HepG2 (cell line): ENCODE results near the gene MICAL3. TPM values are rescaled to one million over a fixed set of nuclear protein-coding genes. Genes with fewer than 3 reads are reported as not detected.

Experiments
- ATF1 ChIP-seq: IDR thresholded peaks from 2 replicates; pipeline ENCODE4 v1.6.1; 2016; ENCODE audit warnings: mild to moderate bottlenecking, control low read depth
- CBX5 ChIP-seq: sonication (generic); formaldehyde crosslinking; IDR thresholded peaks from 2 replicates; pipeline ENCODE4 v1.4.0; 2020; ENCODE audit warnings: missing genetic modification reagents, borderline replicate concordance
- EED ChIP-seq: sonication (generic); formaldehyde crosslinking; IDR thresholded peaks from 2 replicates; pipeline ENCODE4 v1.5.0; 2020; ENCODE audit warnings: mild to moderate bottlenecking, missing genetic modification reagents
- KDM3A ChIP-seq: IDR thresholded peaks from 2 replicates; pipeline ENCODE4 v1.6.1; 2018; ENCODE audit warnings: low read depth, missing compliant biosample characterization
- KDM4B ChIP-seq: sonication (generic); formaldehyde crosslinking; IDR thresholded peaks from 2 replicates; pipeline ENCODE4 v1.4.0; 2020; ENCODE audit warnings: missing genetic modification reagents
- MAX ChIP-seq: IDR thresholded peaks from 2 replicates; pipeline ENCODE4 v1.6.1; 2012; ENCODE audit warnings: inconsistent platforms
- MBD4 ChIP-seq: IDR thresholded peaks from 2 replicates; pipeline ENCODE4 v1.6.1; 2012; ENCODE audit warnings: low read length, inconsistent platforms, borderline replicate concordance
- MEIS2 ChIP-seq: sonication (generic); formaldehyde crosslinking; IDR thresholded peaks from 2 replicates; pipeline ENCODE4 v1.9.0; 2021; ENCODE audit warnings: mild to moderate bottlenecking, missing genetic modification reagents
- MIXL1 ChIP-seq: IDR thresholded peaks from 2 replicates; pipeline ENCODE4 v1.6.1; 2016
- NCOR1 ChIP-seq: fragments of 200-600 bp; sonication (generic); IDR thresholded peaks from 2 replicates; pipeline ENCODE4 v1.7.0; 2017; ENCODE audit warnings: antibody characterized with exemption, low read length, borderline replicate concordance
- PHF21A ChIP-seq: sonication (generic); formaldehyde crosslinking; IDR thresholded peaks from 2 replicates; pipeline ENCODE4 v1.5.0; 2020; ENCODE audit warnings: mild to moderate bottlenecking, missing genetic modification reagents
- PTBP1 ChIP-seq: fragments of 200-400 bp; formaldehyde crosslinking; IDR thresholded peaks from 2 replicates; pipeline ENCODE4 v1.6.1; 2018; ENCODE audit warnings: low read length, low read depth; ENCODE audit not compliant: poor library complexity, severe bottlenecking
- RBM22 ChIP-seq: fragments of 200-400 bp; formaldehyde crosslinking; optimal IDR thresholded peaks from 2 replicates; pipeline ENCODE3; 2017; ENCODE audit warnings: mild to moderate bottlenecking, low read length, moderate library complexity
- RFXAP ChIP-seq: sonication (generic); formaldehyde crosslinking; IDR thresholded peaks from 2 replicates; pipeline ENCODE4 v1.4.0; 2020; ENCODE audit warnings: missing genetic modification reagents, borderline replicate concordance
- SNAPC2 ChIP-seq: sonication (generic); formaldehyde crosslinking; IDR thresholded peaks from 2 replicates; pipeline ENCODE4 v1.8.1; 2022; ENCODE audit warnings: mild to moderate bottlenecking, missing genetic modification reagents
- SOX6 ChIP-seq, 2 experiments: fragments of 450-650 bp in 1 of 2; sonication (generic) in 1 of 2; formaldehyde crosslinking in 1 of 2; IDR thresholded peaks; 2 replicates each; pipeline versions ENCODE4 v1.4.0 to v1.6.1; 2017 to 2020; ENCODE audit warnings: antibody characterized with exemption in 1 of 2, mild to moderate bottlenecking in 1 of 2, missing genetic modification reagents in 1 of 2
- SP1 ChIP-seq, 2 experiments: fragments of 450-650 bp in 1 of 2; sonication (generic) in 1 of 2; formaldehyde crosslinking in 1 of 2; IDR thresholded peaks; 2 replicates each; pipeline versions ENCODE4 v1.4.0 to v1.6.1; 2016 to 2020; ENCODE audit warnings: missing genetic modification reagents in 1 of 2
- TEAD3 ChIP-seq: optimal IDR thresholded peaks from 2 replicates; pipeline ENCODE3; 2016; ENCODE audit warnings: borderline replicate concordance
- TP53 ChIP-seq: sonication (generic); formaldehyde crosslinking; conservative IDR thresholded peaks from 2 replicates; pipeline ENCODE4 v1.4.0; 2020; ENCODE audit warnings: missing genetic modification reagents
- U2AF1 ChIP-seq: fragments of 200-400 bp; formaldehyde crosslinking; optimal IDR thresholded peaks from 2 replicates; pipeline ENCODE3; 2017; ENCODE audit warnings: mild to moderate bottlenecking, low read depth, low read length
- ZNF3 ChIP-seq: IDR thresholded peaks from 2 replicates; pipeline ENCODE4 v1.7.0; 2017; ENCODE audit warnings: inconsistent platforms
- ZNF317 ChIP-seq: sonication (generic); formaldehyde crosslinking; IDR thresholded peaks from 2 replicates; pipeline ENCODE4 v1.5.0; 2020; ENCODE audit warnings: mild to moderate bottlenecking, missing genetic modification reagents
- ZNF547 ChIP-seq: sonication (generic); formaldehyde crosslinking; IDR thresholded peaks from 2 replicates; pipeline ENCODE4 v1.5.1; 2020; ENCODE audit warnings: mild to moderate bottlenecking, missing genetic modification reagents
- ZNF562 ChIP-seq: sonication (generic); formaldehyde crosslinking; IDR thresholded peaks from 2 replicates; pipeline ENCODE4 v1.8.0; 2022; ENCODE audit warnings: missing genetic modification reagents, borderline replicate concordance
- ZNF777 ChIP-seq: sonication (generic); formaldehyde crosslinking; IDR thresholded peaks from 2 replicates; pipeline ENCODE4 v1.4.0; 2020; ENCODE audit warnings: missing genetic modification reagents
- ZNF879 ChIP-seq: sonication (generic); formaldehyde crosslinking; IDR thresholded peaks from 2 replicates; pipeline ENCODE4 v1.8.1; 2023; ENCODE audit warnings: missing genetic modification reagents
- polyA plus RNA-seq, 8 experiments: library from polyadenylated mRNA; depleted of rRNA in 3 of 8; stranded (reverse) in 7 of 8; unstranded in 1 of 8; fragments of >200 nt; fragmentation: Illumina TruSeq in 4 of 8; extraction: Trizol in 4 of 8; gene quantifications; 2 replicates each; pipeline versions ENCODE4 v1.2.1 to v1.2.3, GENCODE V29; 2011 to 2016; ENCODE audit warnings: low read depth in 4 of 8, missing spikeins in 1 of 8, mixed read lengths in 1 of 8; ENCODE audit not compliant: insufficient read depth in 1 of 8
- total RNA-seq, 5 experiments: library from RNA; depleted of rRNA; stranded (reverse); fragments of >200 nt; fragmentation: Illumina TruSeq; extraction: Trizol; gene quantifications; 2 replicates each; pipeline ENCODE4 v1.2.3, GENCODE V29; 2016; ENCODE audit warnings: low read depth in 1 of 5
- TF ChIP-seq, protein P1 (sequence below): sonication (generic); formaldehyde crosslinking; IDR thresholded peaks from 2 replicates; pipeline ENCODE4 v1.4.0; 2020; ENCODE audit warnings: missing genetic modification reagents
- TF ChIP-seq, protein P2 (sequence below): sonication (generic); formaldehyde crosslinking; IDR thresholded peaks from 2 replicates; pipeline ENCODE4 v1.4.0; 2020; ENCODE audit warnings: missing genetic modification reagents, borderline replicate concordance

MICAL3 gene
- total and polyA plus RNA-seq, 2 of the 13 experiments (the other 11 are each of a cell fraction or from before 2014, with no cell fraction given) = 5.3 to 12.5 TPM

DNA sequence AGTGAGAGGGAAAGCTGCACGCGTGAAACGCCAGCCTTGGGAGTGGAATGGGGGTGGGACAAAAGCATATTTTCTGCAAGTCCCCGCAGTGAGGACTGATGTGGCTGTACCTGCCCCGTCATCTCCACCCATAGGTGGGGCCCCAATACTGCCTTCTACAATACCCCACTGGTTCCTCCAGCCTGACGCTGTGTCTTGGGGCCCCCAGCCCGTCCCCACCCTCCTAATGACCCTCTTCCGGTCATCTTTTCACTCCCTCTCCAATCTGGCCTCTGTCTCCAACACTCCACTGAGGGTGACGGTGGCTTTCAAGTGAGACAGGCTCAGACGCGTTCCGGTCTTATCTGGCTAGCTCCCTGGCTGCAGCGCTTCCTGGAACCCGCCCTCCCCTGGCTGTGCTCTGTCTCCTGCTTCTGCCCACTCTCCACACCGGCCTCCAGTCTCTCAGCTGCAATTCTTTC lies 104.2 kb downstream of the MICAL3 start (continued):
- TF ChIP-seq KDM4B = no peak
- TF ChIP-seq ZNF3 (CRISPR knock-in tag) = no peak
- TF ChIP-seq KDM3A (CRISPR knock-in tag) = no peak
- TF ChIP-seq TP53 (CRISPR knock-in tag) = no peak
- TF ChIP-seq SOX6 (IDR thresholded peaks at IDR 0.05) = no peak
- 0 out of 2 replicates have a peak, but pooled peaks have one; percentile 21 for TF ChIP-seq SOX6 (CRISPR knock-in tag; IDR thresholded peaks at IDR 0.05)
- TF ChIP-seq, protein P1, sequence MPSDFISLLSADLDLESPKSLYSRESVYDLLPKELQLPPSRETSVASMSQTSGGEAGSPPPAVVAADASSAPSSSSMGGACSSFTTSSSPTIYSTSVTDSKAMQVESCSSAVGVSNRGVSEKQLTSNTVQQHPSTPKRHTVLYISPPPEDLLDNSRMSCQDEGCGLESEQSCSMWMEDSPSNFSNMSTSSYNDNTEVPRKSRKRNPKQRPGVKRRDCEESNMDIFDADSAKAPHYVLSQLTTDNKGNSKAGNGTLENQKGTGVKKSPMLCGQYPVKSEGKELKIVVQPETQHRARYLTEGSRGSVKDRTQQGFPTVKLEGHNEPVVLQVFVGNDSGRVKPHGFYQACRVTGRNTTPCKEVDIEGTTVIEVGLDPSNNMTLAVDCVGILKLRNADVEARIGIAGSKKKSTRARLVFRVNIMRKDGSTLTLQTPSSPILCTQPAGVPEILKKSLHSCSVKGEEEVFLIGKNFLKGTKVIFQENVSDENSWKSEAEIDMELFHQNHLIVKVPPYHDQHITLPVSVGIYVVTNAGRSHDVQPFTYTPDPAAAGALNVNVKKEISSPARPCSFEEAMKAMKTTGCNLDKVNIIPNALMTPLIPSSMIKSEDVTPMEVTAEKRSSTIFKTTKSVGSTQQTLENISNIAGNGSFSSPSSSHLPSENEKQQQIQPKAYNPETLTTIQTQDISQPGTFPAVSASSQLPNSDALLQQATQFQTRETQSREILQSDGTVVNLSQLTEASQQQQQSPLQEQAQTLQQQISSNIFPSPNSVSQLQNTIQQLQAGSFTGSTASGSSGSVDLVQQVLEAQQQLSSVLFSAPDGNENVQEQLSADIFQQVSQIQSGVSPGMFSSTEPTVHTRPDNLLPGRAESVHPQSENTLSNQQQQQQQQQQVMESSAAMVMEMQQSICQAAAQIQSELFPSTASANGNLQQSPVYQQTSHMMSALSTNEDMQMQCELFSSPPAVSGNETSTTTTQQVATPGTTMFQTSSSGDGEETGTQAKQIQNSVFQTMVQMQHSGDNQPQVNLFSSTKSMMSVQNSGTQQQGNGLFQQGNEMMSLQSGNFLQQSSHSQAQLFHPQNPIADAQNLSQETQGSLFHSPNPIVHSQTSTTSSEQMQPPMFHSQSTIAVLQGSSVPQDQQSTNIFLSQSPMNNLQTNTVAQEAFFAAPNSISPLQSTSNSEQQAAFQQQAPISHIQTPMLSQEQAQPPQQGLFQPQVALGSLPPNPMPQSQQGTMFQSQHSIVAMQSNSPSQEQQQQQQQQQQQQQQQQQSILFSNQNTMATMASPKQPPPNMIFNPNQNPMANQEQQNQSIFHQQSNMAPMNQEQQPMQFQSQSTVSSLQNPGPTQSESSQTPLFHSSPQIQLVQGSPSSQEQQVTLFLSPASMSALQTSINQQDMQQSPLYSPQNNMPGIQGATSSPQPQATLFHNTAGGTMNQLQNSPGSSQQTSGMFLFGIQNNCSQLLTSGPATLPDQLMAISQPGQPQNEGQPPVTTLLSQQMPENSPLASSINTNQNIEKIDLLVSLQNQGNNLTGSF (CRISPR knock-in tag) = no peak
- no peak for TF ChIP-seq RFXAP
- TF ChIP-seq PHF21A (CRISPR knock-in tag) = peak; percentile 32; the same call in 1 of the 2 replicates
- TF ChIP-seq SP1 (IDR thresholded peaks at IDR 0.05) = no peak
- TF ChIP-seq SP1 (CRISPR knock-in tag; IDR thresholded peaks at IDR 0.05) = no peak
- TF ChIP-seq U2AF1 = no peak
- TF ChIP-seq TEAD3 = no peak
- no peak for TF ChIP-seq PTBP1
- no peak for TF ChIP-seq NCOR1
- TF ChIP-seq MAX = no peak
- no peak for TF ChIP-seq MIXL1
- TF ChIP-seq RBM22 = no peak
- no peak for TF ChIP-seq ZNF879
- no peak for TF ChIP-seq ZNF562 (CRISPR knock-in tag)
- no peak for TF ChIP-seq MEIS2 (CRISPR knock-in tag)
- TF ChIP-seq SNAPC2 = no peak
- TF ChIP-seq ZNF317 (CRISPR knock-in tag) = no peak
- TF ChIP-seq MBD4 = no peak
- TF ChIP-seq ZNF547 (CRISPR knock-in tag) = no peak
- TF ChIP-seq ZNF777 (CRISPR knock-in tag) = no peak
- no peak for TF ChIP-seq ATF1
- TF ChIP-seq, protein P2, sequence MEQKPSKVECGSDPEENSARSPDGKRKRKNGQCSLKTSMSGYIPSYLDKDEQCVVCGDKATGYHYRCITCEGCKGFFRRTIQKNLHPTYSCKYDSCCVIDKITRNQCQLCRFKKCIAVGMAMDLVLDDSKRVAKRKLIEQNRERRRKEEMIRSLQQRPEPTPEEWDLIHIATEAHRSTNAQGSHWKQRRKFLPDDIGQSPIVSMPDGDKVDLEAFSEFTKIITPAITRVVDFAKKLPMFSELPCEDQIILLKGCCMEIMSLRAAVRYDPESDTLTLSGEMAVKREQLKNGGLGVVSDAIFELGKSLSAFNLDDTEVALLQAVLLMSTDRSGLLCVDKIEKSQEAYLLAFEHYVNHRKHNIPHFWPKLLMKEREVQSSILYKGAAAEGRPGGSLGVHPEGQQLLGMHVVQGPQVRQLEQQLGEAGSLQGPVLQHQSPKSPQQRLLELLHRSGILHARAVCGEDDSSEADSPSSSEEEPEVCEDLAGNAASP (CRISPR knock-in tag) = no peak
- TF ChIP-seq EED (CRISPR knock-in tag) = no peak
- no peak for TF ChIP-seq CBX5 (CRISPR knock-in tag)
